Astrocyte (in vitro differentiated cells and primary cell): ENCODE results near the gene LDLRAD4. TPM values are rescaled to one million over a fixed set of nuclear protein-coding genes. Genes with fewer than 3 reads are reported as not detected.

Source experiments
- DNase-seq: peaks from one replicate; pipeline ENCODE4 v3.0.0-alpha.2; 2010; ENCODE audit warnings: low read depth
- FAIRE-seq: peaks from 2 replicates; lab custom pipeline; 2011; peaks lifted over from hg19 to GRCh38; lab: Jason Lieb, UNC
- H2AFZ ChIP-seq: 2 replicates; pipeline ENCODE4 v1.6.0; 2012; ENCODE audit warnings: low read depth, low read length, inconsistent platforms
- H3K27ac ChIP-seq: 2 replicates; pipeline ENCODE4 v1.5.1; 2011; ENCODE audit warnings: low read depth, low read length, inconsistent platforms
- H3K27me3 ChIP-seq: 2 replicates; pipeline ENCODE4 v1.6.0; 2011; ENCODE audit warnings: low read length, inconsistent platforms; ENCODE audit not compliant: insufficient read depth
- H3K36me3 ChIP-seq: 2 replicates; pipeline ENCODE4 v1.5.1; 2011; ENCODE audit warnings: low read length, inconsistent platforms; ENCODE audit not compliant: insufficient read depth
- H3K4me1 ChIP-seq: 2 replicates; pipeline ENCODE4 v1.5.1; 2011; ENCODE audit warnings: low read length, inconsistent platforms; ENCODE audit not compliant: insufficient read depth
- H3K4me2 ChIP-seq: 2 replicates; pipeline ENCODE4 v1.6.0; 2012; ENCODE audit warnings: low read length, inconsistent platforms
- H3K4me3 ChIP-seq: 2 replicates; pipeline ENCODE4 v1.5.1; 2011; ENCODE audit warnings: low read depth, mild to moderate bottlenecking, low read length, inconsistent platforms; ENCODE audit not compliant: insufficient read depth
- H3K79me2 ChIP-seq: 2 replicates; pipeline ENCODE4 v1.6.0; 2012; ENCODE audit warnings: mild to moderate bottlenecking, low read length, inconsistent platforms; ENCODE audit not compliant: insufficient read depth
- H3K9ac ChIP-seq: 2 replicates; pipeline ENCODE4 v1.6.0; 2012; ENCODE audit warnings: mild to moderate bottlenecking, low read length, inconsistent platforms
- H3K9me3 ChIP-seq: 2 replicates; pipeline ENCODE4 v1.5.1; 2012; ENCODE audit warnings: low read depth, mild to moderate bottlenecking, low read length, inconsistent platforms; ENCODE audit not compliant: insufficient read depth
- H4K20me1 ChIP-seq: 2 replicates; pipeline ENCODE4 v1.6.0; 2012; ENCODE audit warnings: low read length, inconsistent platforms; ENCODE audit not compliant: insufficient read depth
- H3K27ac Mint-ChIP-seq: one replicate; pipeline ENCODE4 v1.8.0; 2021; ENCODE audit warnings: mild to moderate bottlenecking, mixed read lengths; ENCODE audit not compliant: unreplicated experiment
- H3K27me3 Mint-ChIP-seq: one replicate; pipeline ENCODE4 v1.8.0; 2021; ENCODE audit warnings: low read depth, mixed read lengths; ENCODE audit not compliant: unreplicated experiment
- H3K36me3 Mint-ChIP-seq: one replicate; pipeline ENCODE4 v1.8.0; 2021; ENCODE audit warnings: low read depth, mixed read lengths; ENCODE audit not compliant: unreplicated experiment
- H3K4me1 Mint-ChIP-seq: one replicate; pipeline ENCODE4 v1.8.0; 2021; ENCODE audit warnings: low read depth, mixed read lengths; ENCODE audit not compliant: unreplicated experiment
- H3K4me3 Mint-ChIP-seq: one replicate; pipeline ENCODE4 v1.8.0; 2021; ENCODE audit warnings: mild to moderate bottlenecking, moderate library complexity, mixed read lengths; ENCODE audit not compliant: unreplicated experiment
- H3K9me3 Mint-ChIP-seq: one replicate; pipeline ENCODE4 v1.8.0; 2021; ENCODE audit warnings: mild to moderate bottlenecking, mixed read lengths; ENCODE audit not compliant: unreplicated experiment
- EZH2 ChIP-seq: IDR thresholded peaks from 2 replicates; pipeline ENCODE4 v1.6.1; 2012; ENCODE audit warnings: mild to moderate bottlenecking, low read length, inconsistent platforms; ENCODE audit not compliant: insufficient read depth
- total RNA-seq: library from RNA; stranded (reverse); gene quantifications from 2 replicates; pipeline ENCODE4 v1.2.1, GENCODE V29; 2021
- TF ChIP-seq, protein P1 (sequence below): IDR thresholded peaks from 2 replicates; pipeline ENCODE4 v1.5.1; 2011; ENCODE audit warnings: low read depth, mild to moderate bottlenecking, inconsistent platforms, low read length, moderate library complexity; ENCODE audit not compliant: insufficient read depth

The LDLRAD4 gene
- total RNA-seq, 1 donor from 2014 or later = 26.0 TPM

DNA sequence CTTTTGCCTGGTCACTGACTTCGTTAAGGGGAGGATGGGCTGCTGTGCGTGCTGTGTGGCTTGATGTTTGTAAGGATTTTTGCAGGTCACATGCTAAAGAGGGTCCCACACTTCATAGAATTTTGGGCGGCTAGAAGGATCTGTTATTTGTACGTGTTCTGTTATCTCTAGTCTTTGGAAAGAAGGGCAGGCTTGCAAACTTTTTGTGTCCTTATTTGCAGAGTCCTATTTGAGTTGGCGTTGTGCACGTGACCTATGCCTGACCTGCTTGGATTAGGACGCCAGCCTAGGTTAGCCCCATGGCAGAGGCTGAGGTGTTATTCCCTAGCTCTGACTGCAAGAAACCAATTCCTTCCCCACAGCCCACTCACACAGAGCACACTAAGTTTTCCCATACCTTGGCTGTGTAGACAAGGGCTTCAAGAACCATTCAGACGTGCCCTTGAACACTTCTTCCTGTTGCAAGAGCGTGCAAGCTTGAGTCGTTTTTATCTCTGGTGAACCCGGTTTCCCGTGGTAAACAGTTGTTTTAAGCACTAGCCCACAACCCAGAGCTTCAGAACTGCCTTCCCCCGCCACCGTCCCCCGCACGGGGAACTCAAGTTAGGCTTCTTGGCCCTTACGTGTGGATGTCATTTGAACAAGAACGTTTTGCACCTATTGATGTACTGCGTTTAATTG is 94.6 kb downstream of the LDLRAD4 start:
- H3K9me3 Mint-ChIP-seq = peaks cover 15% of the 10 kb centered on the region
- peaks cover 33% of the 10 kb centered on the region for H3K36me3 Mint-ChIP-seq
- no peak overlapping the region for H3K4me3 ChIP-seq
- no peaks in the 10 kb centered on the region for H3K4me1 ChIP-seq
- no peak overlapping the region for H3K27ac ChIP-seq
- H4K20me1 ChIP-seq = no peaks in the 10 kb centered on the region
- TF ChIP-seq, protein P1, sequence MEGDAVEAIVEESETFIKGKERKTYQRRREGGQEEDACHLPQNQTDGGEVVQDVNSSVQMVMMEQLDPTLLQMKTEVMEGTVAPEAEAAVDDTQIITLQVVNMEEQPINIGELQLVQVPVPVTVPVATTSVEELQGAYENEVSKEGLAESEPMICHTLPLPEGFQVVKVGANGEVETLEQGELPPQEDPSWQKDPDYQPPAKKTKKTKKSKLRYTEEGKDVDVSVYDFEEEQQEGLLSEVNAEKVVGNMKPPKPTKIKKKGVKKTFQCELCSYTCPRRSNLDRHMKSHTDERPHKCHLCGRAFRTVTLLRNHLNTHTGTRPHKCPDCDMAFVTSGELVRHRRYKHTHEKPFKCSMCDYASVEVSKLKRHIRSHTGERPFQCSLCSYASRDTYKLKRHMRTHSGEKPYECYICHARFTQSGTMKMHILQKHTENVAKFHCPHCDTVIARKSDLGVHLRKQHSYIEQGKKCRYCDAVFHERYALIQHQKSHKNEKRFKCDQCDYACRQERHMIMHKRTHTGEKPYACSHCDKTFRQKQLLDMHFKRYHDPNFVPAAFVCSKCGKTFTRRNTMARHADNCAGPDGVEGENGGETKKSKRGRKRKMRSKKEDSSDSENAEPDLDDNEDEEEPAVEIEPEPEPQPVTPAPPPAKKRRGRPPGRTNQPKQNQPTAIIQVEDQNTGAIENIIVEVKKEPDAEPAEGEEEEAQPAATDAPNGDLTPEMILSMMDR = no peak
- no peak for TF ChIP-seq EZH2
- no peak overlapping the region for H3K4me3 Mint-ChIP-seq
- H3K9ac ChIP-seq = no peak overlapping the region
- DNase-seq (no peak), FAIRE-seq (no peak)
- no peaks in the 10 kb centered on the region for H3K79me2 ChIP-seq
- peaks cover 11% of the 10 kb centered on the region for H3K9me3 ChIP-seq
- H3K27me3 Mint-ChIP-seq = no peaks in the 10 kb centered on the region
- no peaks in the 10 kb centered on the region for H3K36me3 ChIP-seq
- no peaks in the 10 kb centered on the region for H3K4me1 Mint-ChIP-seq
- no peak overlapping the region for H2AFZ ChIP-seq
- no peak overlapping the region for H3K27ac Mint-ChIP-seq
- no peak overlapping the region for H3K4me2 ChIP-seq
- no peaks in the 10 kb centered on the region for H3K27me3 ChIP-seq

DNA sequence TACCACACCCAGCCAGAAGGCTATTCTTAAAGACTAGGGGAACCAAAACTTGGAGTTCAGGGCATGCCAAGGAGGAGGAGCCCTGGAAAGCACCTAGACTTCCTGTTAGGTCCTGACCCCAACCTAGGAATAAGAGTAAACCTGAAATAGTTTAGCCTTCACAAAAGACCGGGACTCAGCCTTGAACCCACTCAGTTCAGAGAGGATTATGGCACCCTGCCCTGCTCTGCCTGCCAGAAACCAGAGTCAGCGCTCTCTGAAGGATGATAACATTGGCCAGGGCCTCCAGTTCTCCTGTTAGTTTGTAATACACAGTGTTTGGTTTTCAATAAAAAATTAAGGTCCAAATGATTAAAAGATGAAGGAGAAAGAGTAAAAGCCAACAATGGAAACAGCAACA is 96.4 kb downstream of the LDLRAD4 start:
- H3K9ac ChIP-seq = no peak overlapping the region
- H2AFZ ChIP-seq = no peak overlapping the region
- no peaks in the 10 kb centered on the region for H3K4me1 ChIP-seq
- H3K79me2 ChIP-seq = no peaks in the 10 kb centered on the region
- H3K36me3 ChIP-seq = no peaks in the 10 kb centered on the region
- no peak overlapping the region for H3K4me3 ChIP-seq
- no peaks in the 10 kb centered on the region for H4K20me1 ChIP-seq
- peaks cover 11% of the 10 kb centered on the region for H3K9me3 ChIP-seq
- H3K4me3 Mint-ChIP-seq = no peak overlapping the region
- peaks cover 18% of the 10 kb centered on the region for H3K9me3 Mint-ChIP-seq
- no peak for TF ChIP-seq EZH2
- TF ChIP-seq, protein P1 = no peak
- H3K4me1 Mint-ChIP-seq = peaks cover 11% of the 10 kb centered on the region
- no peaks in the 10 kb centered on the region for H3K27me3 Mint-ChIP-seq
- H3K4me2 ChIP-seq = no peak overlapping the region
- FAIRE-seq = no peak
- H3K36me3 Mint-ChIP-seq = peaks cover 35% of the 10 kb centered on the region
- no peak overlapping the region for H3K27ac ChIP-seq
- no peak for DNase-seq
- H3K27me3 ChIP-seq = no peaks in the 10 kb centered on the region
- H3K27ac Mint-ChIP-seq = no peak overlapping the region

- Mint-ChIP-seq H3K36me3 (peaks cover 35% of the 10 kb centered on the region), H3K27me3 (no peaks in the 10 kb centered on the region), H3K27ac (no peak overlapping the region), H3K4me3 (no peak overlapping the region), H3K9me3 (peaks cover 18% of the 10 kb centered on the region), H3K4me1 (peaks cover 11% of the 10 kb centered on the region)
- Histone ChIP-seq H3K36me3 (no peaks in the 10 kb centered on the region), H3K9ac (no peak overlapping the region), H3K79me2 (no peaks in the 10 kb centered on the region), H3K4me1 (no peaks in the 10 kb centered on the region), H3K4me3 (no peak overlapping the region), H3K27me3 (no peaks in the 10 kb centered on the region), H3K27ac (no peak overlapping the region), H3K9me3 (peaks cover 11% of the 10 kb centered on the region), H2AFZ (no peak overlapping the region), H3K4me2 (no peak overlapping the region), H4K20me1 (no peaks in the 10 kb centered on the region)
- TF ChIP-seq, protein P1 = no peak
- TF ChIP-seq EZH2 = no peak
- DNase-seq = no peak
- FAIRE-seq = no peak
Observed at GRCh38 chr18:13316063-13316462, 97.5 kb downstream of the LDLRAD4 start.
